ENCODE measurements around the gene HIP1R.
A peak's percentile ranks its signal among the peaks of the same experiment; 100 is the strongest.
"Not testable (repeated sequence)": the region's sequence is repeated elsewhere in the genome, so short reads cannot be mapped to it uniquely, and the experiment has no call there.

Gene HIP1R

DNA sequence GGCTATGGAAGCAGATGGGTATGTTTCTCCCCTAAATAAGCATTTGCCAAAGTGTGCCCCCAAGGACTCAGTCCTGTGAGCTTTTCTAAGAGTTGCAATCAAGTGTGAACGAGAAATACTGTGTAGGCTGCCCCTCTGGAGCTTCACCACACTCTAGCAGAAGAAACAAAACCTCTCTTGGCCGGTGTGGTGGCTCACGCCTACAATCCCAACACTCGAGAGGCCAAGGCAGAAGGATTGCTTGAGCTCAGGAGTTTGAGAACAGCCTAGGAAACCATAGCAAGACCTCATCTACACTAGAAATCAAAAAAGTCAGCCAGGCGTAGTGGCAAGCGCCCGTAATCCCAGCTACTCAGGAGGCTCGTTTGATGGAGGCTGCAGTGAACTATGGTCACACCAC, 50.9 kb downstream of the HIP1R start:
- peaks cover 55 to 67% of the 10 kb centered on the region in 2 donors for H3K4me1 ChIP-seq (ENCODE audit: control insufficient read depth in 2 of 2, insufficient read depth in 2 of 2, low read length in 2 of 2)

GRCh38 chr12:122886851-122887818, 51.9 kb downstream of the HIP1R start:
- no peaks in the 10 kb centered on the region for H3K27me3 ChIP-seq (ENCODE audit: control insufficient read depth in 2 of 2, insufficient read depth in 2 of 2, low read length in 2 of 2)
- H3K36me3 ChIP-seq (ENCODE audit: control insufficient read depth in 2 of 2, insufficient read depth in 2 of 2, low read length in 2 of 2), result no peaks in the 10 kb centered on the region
- no peaks in the 10 kb centered on the region for H3K9me3 ChIP-seq (ENCODE audit: control insufficient read depth in 2 of 2, low read length in 2 of 2)
- H3K9ac ChIP-seq (ENCODE audit: low read depth in 1 of 2, low read length in 2 of 2), result peak overlapping the region; percentile 71 to 72
- peak overlapping the region; percentile 66 to 73 for H3K4me3 ChIP-seq (ENCODE audit: low read length in 2 of 2)
- peak overlapping the region; percentile 94 to 96 for H3K27ac ChIP-seq (ENCODE audit: low read depth in 2 of 2, low read length in 2 of 2)
- peaks cover 60 to 75% of the 10 kb centered on the region in 2 donors for H3K4me1 ChIP-seq (ENCODE audit: control insufficient read depth in 2 of 2, insufficient read depth in 2 of 2, low read length in 2 of 2)

More for the DNA sequence above, 50.9 kb downstream of the HIP1R start:
- Histone ChIP-seq H3K27me3 (ENCODE audit: control insufficient read depth in 2 of 2, insufficient read depth in 2 of 2, low read length in 2 of 2) (no peaks in the 10 kb centered on the region), H3K9ac (ENCODE audit: low read depth in 1 of 2, low read length in 2 of 2) (no peak overlapping the region), H3K27ac (ENCODE audit: low read depth in 2 of 2, low read length in 2 of 2) (peak overlapping the region; percentile 94 to 96), H3K9me3 (ENCODE audit: control insufficient read depth in 2 of 2, low read length in 2 of 2) (no peaks in the 10 kb centered on the region), H3K4me3 (ENCODE audit: low read length in 2 of 2) (no peak overlapping the region), H3K36me3 (ENCODE audit: control insufficient read depth in 2 of 2, insufficient read depth in 2 of 2, low read length in 2 of 2) (no peaks in the 10 kb centered on the region)

DNA sequence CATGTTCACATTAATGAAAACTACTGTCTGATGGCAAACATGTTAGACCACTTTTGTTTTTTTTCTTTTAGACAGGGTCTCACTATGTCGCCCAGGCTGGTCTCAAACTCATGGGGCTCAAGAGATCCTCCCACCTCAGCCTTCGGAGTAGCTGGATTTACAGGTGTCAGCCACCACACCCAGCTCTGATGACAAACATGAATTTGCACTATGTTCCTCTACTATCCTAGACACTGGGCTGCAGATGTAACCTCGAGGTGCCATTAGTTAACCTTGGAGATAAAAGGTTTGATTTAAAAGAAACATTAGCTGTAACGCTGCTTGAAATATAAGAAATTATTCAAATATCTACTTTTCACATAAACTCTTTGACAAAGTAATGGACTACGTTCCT, 52.6 kb downstream of the HIP1R start:
- H3K4me3 ChIP-seq (ENCODE audit: low read length in 2 of 2), result peak overlapping the region; percentile 66 to 73
- H3K4me1 ChIP-seq (ENCODE audit: control insufficient read depth in 2 of 2, insufficient read depth in 2 of 2, low read length in 2 of 2), result peaks cover 64 to 82% of the 10 kb centered on the region in 2 donors
- peak overlapping the region; percentile 71 to 72 for H3K9ac ChIP-seq (ENCODE audit: low read depth in 1 of 2, low read length in 2 of 2)
- peak overlapping the region; percentile 94 to 96 for H3K27ac ChIP-seq (ENCODE audit: low read depth in 2 of 2, low read length in 2 of 2)
- H3K9me3 ChIP-seq (ENCODE audit: control insufficient read depth in 2 of 2, low read length in 2 of 2), result no peaks in the 10 kb centered on the region
- H3K27me3 ChIP-seq (ENCODE audit: control insufficient read depth in 2 of 2, insufficient read depth in 2 of 2, low read length in 2 of 2), result no peaks in the 10 kb centered on the region
- H3K36me3 ChIP-seq (ENCODE audit: control insufficient read depth in 2 of 2, insufficient read depth in 2 of 2, low read length in 2 of 2), result no peaks in the 10 kb centered on the region

GRCh38 chr12:122888232-122888752, 53.0 kb downstream of the HIP1R start:
- Histone ChIP-seq H3K9me3 (ENCODE audit: control insufficient read depth in 2 of 2, low read length in 2 of 2) (no peaks in the 10 kb centered on the region), H3K9ac (ENCODE audit: low read depth in 1 of 2, low read length in 2 of 2) (peak overlapping the region; percentile 71 to 72), H3K27ac (ENCODE audit: low read depth in 2 of 2, low read length in 2 of 2) (peak overlapping the region; percentile 94 to 96), H3K4me1 (ENCODE audit: control insufficient read depth in 2 of 2, insufficient read depth in 2 of 2, low read length in 2 of 2) (peaks cover 69 to 84% of the 10 kb centered on the region in 2 donors), H3K27me3 (ENCODE audit: control insufficient read depth in 2 of 2, insufficient read depth in 2 of 2, low read length in 2 of 2) (no peaks in the 10 kb centered on the region), H3K4me3 (ENCODE audit: low read length in 2 of 2) (peak overlapping the region; percentile 66 to 73), H3K36me3 (ENCODE audit: control insufficient read depth in 2 of 2, insufficient read depth in 2 of 2, low read length in 2 of 2) (no peaks in the 10 kb centered on the region)

GRCh38 chr12:122889761-122890520, 54.7 kb downstream of the HIP1R start:
- peak overlapping the region; percentile 94 to 96 for H3K27ac ChIP-seq (ENCODE audit: low read depth in 2 of 2, low read length in 2 of 2)
- H3K27me3 ChIP-seq (ENCODE audit: control insufficient read depth in 2 of 2, insufficient read depth in 2 of 2, low read length in 2 of 2), result no peaks in the 10 kb centered on the region
- H3K9ac ChIP-seq (ENCODE audit: low read depth in 1 of 2, low read length in 2 of 2), result peak overlapping the region in 1 of 2 donors; percentile 12
- peak overlapping the region in 1 of 2 donors; percentile 22 for H3K4me3 ChIP-seq (ENCODE audit: low read length in 2 of 2)
- no peaks in the 10 kb centered on the region for H3K9me3 ChIP-seq (ENCODE audit: control insufficient read depth in 2 of 2, low read length in 2 of 2)
- no peaks in the 10 kb centered on the region for H3K36me3 ChIP-seq (ENCODE audit: control insufficient read depth in 2 of 2, insufficient read depth in 2 of 2, low read length in 2 of 2)
- peaks cover 70 to 86% of the 10 kb centered on the region in 2 donors for H3K4me1 ChIP-seq (ENCODE audit: control insufficient read depth in 2 of 2, insufficient read depth in 2 of 2, low read length in 2 of 2)

- no peaks in the 10 kb centered on the region for H3K36me3 ChIP-seq (ENCODE audit: control insufficient read depth in 2 of 2, insufficient read depth in 2 of 2, low read length in 2 of 2)
- H3K9ac ChIP-seq (ENCODE audit: low read depth in 1 of 2, low read length in 2 of 2), result peak overlapping the region; percentile 64 to 65
- no peaks in the 10 kb centered on the region for H3K9me3 ChIP-seq (ENCODE audit: control insufficient read depth in 2 of 2, low read length in 2 of 2)
- H3K27me3 ChIP-seq (ENCODE audit: control insufficient read depth in 2 of 2, insufficient read depth in 2 of 2, low read length in 2 of 2), result no peaks in the 10 kb centered on the region
- H3K4me3 ChIP-seq (ENCODE audit: low read length in 2 of 2), result peak overlapping the region; percentile 51 to 97
- H3K4me1 ChIP-seq (ENCODE audit: control insufficient read depth in 2 of 2, insufficient read depth in 2 of 2, low read length in 2 of 2), result peaks cover 65 to 79% of the 10 kb centered on the region in 2 donors
- peak overlapping the region; percentile 87 for H3K27ac ChIP-seq (ENCODE audit: low read depth in 2 of 2, low read length in 2 of 2)
Observed at GRCh38 chr12:122891661-122892525, 56.6 kb downstream of the HIP1R start.

DNA sequence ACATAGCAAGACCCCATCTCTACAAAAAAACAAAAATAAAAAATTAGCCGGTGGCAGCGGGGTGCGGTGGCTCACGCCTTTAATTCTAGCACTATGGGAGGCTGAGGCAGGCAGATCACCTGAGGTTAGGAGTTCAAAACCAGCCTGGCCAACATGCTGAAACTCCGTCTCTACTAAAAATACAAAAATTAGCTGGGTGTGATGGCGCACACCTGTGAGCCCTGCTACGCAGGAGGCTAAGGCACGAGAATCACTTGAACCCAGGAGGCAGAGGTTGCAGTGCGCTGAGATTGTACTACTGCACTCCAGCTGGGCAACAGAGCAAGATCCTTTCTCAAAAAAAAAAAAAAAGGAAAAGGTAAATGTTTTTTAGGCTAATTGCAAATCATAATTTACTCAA, 57.5 kb downstream of the HIP1R start:
- peak overlapping the region in 1 of 2 donors; percentile 97 for H3K4me3 ChIP-seq (ENCODE audit: low read length in 2 of 2)
- H3K9me3 ChIP-seq (ENCODE audit: control insufficient read depth in 2 of 2, low read length in 2 of 2); H3K27me3 ChIP-seq (ENCODE audit: control insufficient read depth in 2 of 2, insufficient read depth in 2 of 2, low read length in 2 of 2); H3K36me3 ChIP-seq (ENCODE audit: control insufficient read depth in 2 of 2, insufficient read depth in 2 of 2, low read length in 2 of 2): not testable (repeated sequence)
- H3K4me1 ChIP-seq (ENCODE audit: control insufficient read depth in 2 of 2, insufficient read depth in 2 of 2, low read length in 2 of 2), result peaks cover 56 to 71% of the 10 kb centered on the region in 2 donors
- peak overlapping the region; percentile 87 for H3K27ac ChIP-seq (ENCODE audit: low read depth in 2 of 2, low read length in 2 of 2)
- H3K9ac ChIP-seq (ENCODE audit: low read depth in 1 of 2, low read length in 2 of 2), result peak overlapping the region; percentile 14 to 86

- H3K4me1 ChIP-seq (ENCODE audit: control insufficient read depth in 2 of 2, insufficient read depth in 2 of 2, low read length in 2 of 2), result peaks cover 53 to 69% of the 10 kb centered on the region in 2 donors
- no peaks in the 10 kb centered on the region for H3K36me3 ChIP-seq (ENCODE audit: control insufficient read depth in 2 of 2, insufficient read depth in 2 of 2, low read length in 2 of 2)
- no peaks in the 10 kb centered on the region for H3K9me3 ChIP-seq (ENCODE audit: control insufficient read depth in 2 of 2, low read length in 2 of 2)
- peak overlapping the region; percentile 87 for H3K27ac ChIP-seq (ENCODE audit: low read depth in 2 of 2, low read length in 2 of 2)
- no peaks in the 10 kb centered on the region for H3K27me3 ChIP-seq (ENCODE audit: control insufficient read depth in 2 of 2, insufficient read depth in 2 of 2, low read length in 2 of 2)
- H3K9ac ChIP-seq (ENCODE audit: low read depth in 1 of 2, low read length in 2 of 2), result peak overlapping the region; percentile 86 to 99
- H3K4me3 ChIP-seq (ENCODE audit: low read length in 2 of 2), result peak overlapping the region; percentile 89 to 97
Observed at GRCh38 chr12:122893208-122894153, 58.2 kb downstream of the HIP1R start.

Data from mucosa of rectum (tissue), 2 donors.